ENCODE measurements around the gene PRR3. TPM values are rescaled to one million over a fixed set of nuclear protein-coding genes. Genes with fewer than 3 reads are reported as not detected.
"Not testable (repeated sequence)": the region's sequence is repeated elsewhere in the genome, so short reads cannot be mapped to it uniquely, and the experiment has no call there.

PRR3 gene
- total RNA-seq, 2 donors from 2014 or later, result 8.6 to 11.7 TPM

DNA sequence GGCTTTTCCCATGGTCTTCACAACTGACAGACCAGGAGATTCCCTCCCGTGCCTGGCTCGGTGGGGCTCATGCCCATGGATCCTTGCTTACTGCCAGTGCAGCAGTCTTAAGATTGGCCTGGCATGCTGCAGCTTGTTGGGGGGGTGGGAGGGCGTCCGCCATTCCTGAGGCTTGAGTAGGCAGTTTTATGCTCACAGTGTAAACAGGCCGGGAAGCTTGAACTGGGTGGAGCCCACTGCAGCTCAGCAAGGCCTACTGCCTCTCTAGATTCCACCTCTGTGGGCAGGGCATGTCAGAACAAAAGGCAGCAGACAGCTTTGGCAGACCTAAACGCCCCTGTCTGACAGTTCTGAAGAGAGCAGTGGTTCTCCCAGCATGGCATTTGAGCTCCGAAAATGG lies 36.0 kb upstream of the PRR3 start:
- intact Hi-C loops (cut with DNase I); H3K9me3 ChIP-seq; H3K4me1 ChIP-seq (replicated peaks); H3K36me3 ChIP-seq; H3K27me3 ChIP-seq (replicated peaks; ENCODE audit: insufficient read depth); H3K4me3 ChIP-seq: not testable (repeated sequence)
- peak; percentile 82 for DNase-seq (ENCODE audit: low spot score)
- peak overlapping the region; percentile 54 to 68 for H3K27ac ChIP-seq
- 42% methylated on average over 7 of the region's 7 CpGs for WGBS
- TF ChIP-seq POLR2AphosphoS5 (IDR thresholded peaks at IDR 0.05), result peak; percentile 67

DNA sequence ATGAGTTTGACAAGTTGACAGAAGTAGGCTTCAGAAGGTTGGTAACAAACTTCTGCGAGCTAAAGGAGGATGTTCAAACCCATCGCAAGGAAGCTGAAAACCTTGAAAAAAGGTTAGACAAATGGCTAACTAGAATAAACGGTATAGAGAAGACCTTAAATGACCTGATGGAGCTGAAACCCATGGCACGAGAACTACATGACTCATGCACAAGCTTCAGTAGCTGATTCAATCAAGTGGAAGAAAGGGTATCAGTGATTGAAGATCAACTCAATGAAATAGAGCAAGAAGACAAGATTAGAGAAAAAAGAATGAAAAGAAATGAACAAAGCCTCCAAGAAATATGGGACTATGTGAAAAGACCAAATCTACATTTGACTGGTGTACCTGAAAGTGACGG lies 35.1 kb upstream of the PRR3 start:
- WGBS, result 90% methylated on average over 5 of the region's 5 CpGs
- intact Hi-C loops (cut with DNase I); H3K9me3 ChIP-seq; H3K4me3 ChIP-seq; H3K27ac ChIP-seq; H3K4me1 ChIP-seq (replicated peaks); H3K27me3 ChIP-seq (replicated peaks; ENCODE audit: insufficient read depth); H3K36me3 ChIP-seq; DNase-seq (ENCODE audit: low spot score): not testable (repeated sequence)

DNA sequence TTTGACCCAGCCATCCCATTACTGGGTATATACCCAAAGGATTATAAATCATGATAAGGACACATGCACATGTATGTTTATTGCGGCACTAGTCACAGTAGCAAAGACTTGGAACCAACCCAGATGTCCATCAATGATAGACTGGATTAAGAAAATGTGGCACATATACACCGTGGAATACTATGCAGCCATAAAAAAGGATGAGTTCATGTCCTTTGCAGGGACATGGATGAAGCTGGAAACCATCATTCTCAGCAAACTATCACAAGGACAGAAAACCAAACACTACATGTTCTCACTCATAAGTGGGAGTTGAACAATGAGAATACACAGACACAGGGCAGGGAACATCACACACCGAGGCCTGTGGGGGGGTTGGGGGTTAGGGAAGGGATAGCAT lies 30.7 kb upstream of the PRR3 start:
- H3K4me3 ChIP-seq; H3K27ac ChIP-seq; H3K27me3 ChIP-seq (replicated peaks; ENCODE audit: insufficient read depth); H3K4me1 ChIP-seq (replicated peaks); H3K36me3 ChIP-seq; DNase-seq (ENCODE audit: low spot score); intact Hi-C loops (cut with DNase I); H3K9me3 ChIP-seq: not testable (repeated sequence)
- 96% methylated on average over 3 of the region's 3 CpGs for WGBS

DNA sequence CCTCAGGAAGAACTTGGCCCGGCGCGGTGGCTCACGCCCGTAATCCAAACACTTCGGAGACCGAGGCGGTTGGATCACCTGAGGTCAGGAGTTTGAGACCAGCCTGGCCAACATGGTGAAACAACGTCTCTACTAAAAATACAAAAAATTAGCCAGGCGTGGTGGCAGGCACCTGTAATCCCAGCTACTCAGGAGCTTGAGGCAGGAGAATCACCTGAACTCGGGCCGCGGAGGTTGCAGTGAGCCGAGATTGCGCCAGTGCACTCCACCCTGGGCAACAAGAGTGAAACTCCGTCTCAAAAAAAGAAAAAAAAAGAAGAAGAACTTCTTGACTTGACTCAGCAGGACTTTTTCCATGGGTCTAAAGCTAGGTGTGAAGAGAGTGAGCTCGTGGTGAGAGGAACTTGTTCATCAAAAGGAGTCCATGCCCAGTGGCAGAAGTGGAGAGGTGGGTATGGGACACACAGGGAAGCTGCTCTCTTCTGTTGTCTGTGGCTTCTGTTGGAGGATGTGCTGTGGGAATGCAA lies 27.7 kb upstream of the PRR3 start:
- 89% methylated on average over 17 of the region's 17 CpGs for WGBS
- H3K4me3 ChIP-seq; H3K27me3 ChIP-seq (replicated peaks; ENCODE audit: insufficient read depth); H3K36me3 ChIP-seq; H3K27ac ChIP-seq; DNase-seq (ENCODE audit: low spot score); intact Hi-C loops (cut with DNase I); H3K4me1 ChIP-seq (replicated peaks); H3K9me3 ChIP-seq: not testable (repeated sequence)

DNA sequence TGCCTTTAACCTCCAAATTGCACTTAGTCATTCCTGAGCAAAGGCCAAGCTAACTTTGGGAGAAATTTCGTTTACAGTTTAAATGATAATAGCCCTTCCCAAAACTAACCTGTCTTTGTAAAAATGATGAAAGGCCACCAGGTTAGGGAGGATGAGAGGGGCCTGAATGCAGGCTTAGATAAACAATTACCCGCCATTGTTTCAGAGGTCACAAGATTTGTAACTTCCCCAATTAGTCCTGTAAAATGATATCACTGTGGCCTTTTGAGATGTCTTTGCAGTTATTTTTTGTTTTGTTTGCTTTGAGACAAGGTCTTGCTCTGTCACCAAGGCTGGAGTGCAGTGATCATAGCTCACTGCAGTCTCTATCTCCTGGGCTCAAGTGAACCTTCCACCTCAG lies 27.1 kb upstream of the PRR3 start:
- H3K27me3 ChIP-seq (replicated peaks; ENCODE audit: insufficient read depth), result no peaks in the 10 kb centered on the region
- intact Hi-C loops (cut with DNase I), result loop anchor here (5.0 kb wide), 1 partner anchor 48 kb away; no protein-coding TSS in a partner anchor
- H3K4me1 ChIP-seq (replicated peaks), result no peaks in the 10 kb centered on the region
- no peak for DNase-seq (ENCODE audit: low spot score)
- TF ChIP-seq POLR2A (IDR thresholded peaks at IDR 0.05) (no peak), POLR2AphosphoS5 (IDR thresholded peaks at IDR 0.05) (no peak)
- TF ChIP-seq, protein P1, sequence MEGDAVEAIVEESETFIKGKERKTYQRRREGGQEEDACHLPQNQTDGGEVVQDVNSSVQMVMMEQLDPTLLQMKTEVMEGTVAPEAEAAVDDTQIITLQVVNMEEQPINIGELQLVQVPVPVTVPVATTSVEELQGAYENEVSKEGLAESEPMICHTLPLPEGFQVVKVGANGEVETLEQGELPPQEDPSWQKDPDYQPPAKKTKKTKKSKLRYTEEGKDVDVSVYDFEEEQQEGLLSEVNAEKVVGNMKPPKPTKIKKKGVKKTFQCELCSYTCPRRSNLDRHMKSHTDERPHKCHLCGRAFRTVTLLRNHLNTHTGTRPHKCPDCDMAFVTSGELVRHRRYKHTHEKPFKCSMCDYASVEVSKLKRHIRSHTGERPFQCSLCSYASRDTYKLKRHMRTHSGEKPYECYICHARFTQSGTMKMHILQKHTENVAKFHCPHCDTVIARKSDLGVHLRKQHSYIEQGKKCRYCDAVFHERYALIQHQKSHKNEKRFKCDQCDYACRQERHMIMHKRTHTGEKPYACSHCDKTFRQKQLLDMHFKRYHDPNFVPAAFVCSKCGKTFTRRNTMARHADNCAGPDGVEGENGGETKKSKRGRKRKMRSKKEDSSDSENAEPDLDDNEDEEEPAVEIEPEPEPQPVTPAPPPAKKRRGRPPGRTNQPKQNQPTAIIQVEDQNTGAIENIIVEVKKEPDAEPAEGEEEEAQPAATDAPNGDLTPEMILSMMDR (IDR thresholded peaks at IDR 0.05), result no peak
- H3K4me3 ChIP-seq, result no peak overlapping the region
- H3K36me3 ChIP-seq, result no peaks in the 10 kb centered on the region
- H3K9me3 ChIP-seq, result no peaks in the 10 kb centered on the region
- WGBS, result 40% methylated on average over 2 of the region's 2 CpGs
- no peak overlapping the region for H3K27ac ChIP-seq

DNA sequence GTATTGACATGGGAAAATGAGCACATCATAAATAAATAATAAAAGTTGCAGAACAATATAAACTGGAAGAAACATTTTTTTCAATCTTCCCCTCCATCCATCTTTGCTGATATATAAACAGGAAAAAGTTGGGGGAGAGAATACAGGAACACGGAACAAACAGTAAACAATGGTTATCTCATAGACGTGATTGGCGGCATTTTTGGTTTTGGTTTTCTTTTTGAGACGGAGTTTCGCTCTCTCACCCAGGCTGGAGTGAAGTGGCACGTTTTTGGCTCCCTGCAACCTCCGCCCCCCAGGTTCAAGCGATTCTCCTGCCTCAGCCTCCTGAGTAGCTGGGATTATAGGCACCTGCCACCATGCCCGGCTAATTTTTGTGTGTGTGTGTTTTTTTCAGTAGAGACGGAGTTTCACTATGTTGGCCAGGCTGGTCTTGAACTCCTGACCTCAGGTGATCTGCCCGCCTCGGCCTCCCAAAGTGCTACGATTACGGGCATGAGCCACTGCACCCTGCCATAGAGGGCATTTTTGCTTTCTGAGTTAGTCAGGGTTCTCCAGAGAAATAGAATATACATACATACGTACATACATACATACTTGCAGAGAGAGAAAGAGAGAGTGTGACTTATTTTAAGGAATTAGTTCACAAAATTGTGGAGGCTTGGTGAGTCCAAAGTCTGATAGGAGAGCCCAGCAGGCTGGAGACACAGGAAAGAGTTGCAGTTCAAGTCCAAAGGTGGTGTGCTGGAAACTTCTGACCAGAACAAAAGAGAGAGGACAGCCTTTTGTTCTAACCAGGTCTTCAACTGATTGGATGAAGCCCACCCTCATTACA lies 23.4 kb upstream of the PRR3 start:
- no peaks in the 10 kb centered on the region for H3K9me3 ChIP-seq

More for the DNA sequence above, 23.4 kb upstream of the PRR3 start:
- intact Hi-C loops (cut with DNase I), result loop anchor here (5.0 kb wide), 1 partner anchor 51 kb away; no protein-coding TSS in a partner anchor
- no peaks in the 10 kb centered on the region for H3K36me3 ChIP-seq
- no peaks in the 10 kb centered on the region for H3K27me3 ChIP-seq (replicated peaks; ENCODE audit: insufficient read depth)
- no peak overlapping the region for H3K27ac ChIP-seq
- DNase-seq (ENCODE audit: low spot score), result no peak
- no peaks in the 10 kb centered on the region for H3K4me1 ChIP-seq (replicated peaks)
- H3K4me3 ChIP-seq, result no peak overlapping the region
- WGBS, result 77% methylated on average over 15 of the region's 15 CpGs
- TF ChIP-seq POLR2AphosphoS5 (IDR thresholded peaks at IDR 0.05) (no peak), POLR2A (IDR thresholded peaks at IDR 0.05) (no peak)
- TF ChIP-seq, protein P1 (IDR thresholded peaks at IDR 0.05), result no peak
